HG03066 (cell line): ENCODE results near the gene FNTB.

Source experiments
- ATAC-seq: cut with Tn5 transposase; IDR thresholded peaks from one replicate; pipeline ENCODE4 v1.9.1; 2021; ENCODE audit warnings: low read depth; ENCODE audit not compliant: unreplicated experiment

FNTB gene

GRCh38 chr14:64973826-64974225, 12.9 kb upstream of the FNTB start:
- no peak for ATAC-seq

DNA sequence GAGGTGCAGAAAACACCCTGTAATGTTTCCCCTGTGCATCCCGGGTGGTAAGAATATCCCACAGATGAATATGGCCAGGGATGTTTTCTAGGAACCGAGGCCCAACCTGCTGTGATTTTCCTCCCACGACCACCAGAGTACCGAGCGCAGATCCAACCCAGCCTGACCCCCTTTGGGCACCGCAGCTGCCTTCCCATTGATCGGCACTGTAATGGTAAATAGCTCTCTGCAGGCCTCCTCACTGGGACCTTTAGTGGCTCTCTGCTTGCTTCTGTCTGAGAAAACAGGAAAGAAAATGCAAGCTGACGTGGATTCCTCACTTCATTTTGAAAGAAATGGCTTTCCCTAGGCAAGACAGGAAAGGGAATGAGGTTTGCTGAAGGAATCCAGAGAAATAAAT, 12.1 kb upstream of the FNTB start:
- no peak for ATAC-seq

GRCh38 chr14:64979336-64980074, 7.2 kb upstream of the FNTB start:
- ATAC-seq = no peak

DNA sequence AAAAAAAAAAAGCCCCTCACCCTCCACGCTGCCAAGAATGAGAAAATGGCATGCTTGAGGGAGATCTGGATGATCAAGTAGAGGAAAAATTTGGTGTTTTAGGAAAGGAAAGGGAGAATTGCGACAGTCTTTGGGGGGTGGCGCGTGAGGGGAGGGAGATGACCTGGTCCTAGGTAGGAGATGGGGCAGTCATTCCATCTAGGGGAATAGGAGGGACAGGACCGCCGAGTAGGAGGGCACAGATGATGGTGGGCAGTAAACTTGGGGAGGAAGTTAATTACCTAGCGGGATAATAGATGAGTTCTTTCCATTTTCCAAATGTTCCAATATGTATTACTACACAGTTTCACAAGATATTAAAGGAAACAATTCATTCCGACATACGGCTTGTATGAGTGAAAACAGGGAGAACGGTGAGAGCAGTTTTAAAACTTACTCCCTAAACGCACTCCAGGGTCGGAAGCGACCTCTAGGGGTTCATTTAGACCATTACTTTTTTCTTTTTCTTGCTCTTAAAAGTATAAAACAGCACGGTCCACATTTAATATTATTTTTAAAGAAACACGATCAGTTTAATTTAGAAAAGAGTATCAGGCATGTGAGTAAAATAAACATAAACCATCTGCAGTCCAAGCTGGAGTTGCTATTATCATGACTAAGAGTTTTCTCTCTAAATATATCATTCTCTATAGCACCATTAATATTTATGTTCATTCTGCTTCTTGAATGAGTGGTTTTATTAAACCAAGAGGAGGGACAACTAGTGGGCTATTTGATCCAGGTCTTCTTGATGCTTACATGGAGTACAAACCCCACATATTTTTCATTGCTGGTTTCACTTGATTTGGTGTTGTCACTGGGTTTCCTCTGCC, 3.0 kb upstream of the FNTB start:
- ATAC-seq = no peak

- no peak for ATAC-seq
Observed at GRCh38 chr14:64987438-64987767, 708 bp downstream of the FNTB start.

- no peak for ATAC-seq
Observed at GRCh38 chr14:64990296-64990695, 3.6 kb downstream of the FNTB start.

DNA sequence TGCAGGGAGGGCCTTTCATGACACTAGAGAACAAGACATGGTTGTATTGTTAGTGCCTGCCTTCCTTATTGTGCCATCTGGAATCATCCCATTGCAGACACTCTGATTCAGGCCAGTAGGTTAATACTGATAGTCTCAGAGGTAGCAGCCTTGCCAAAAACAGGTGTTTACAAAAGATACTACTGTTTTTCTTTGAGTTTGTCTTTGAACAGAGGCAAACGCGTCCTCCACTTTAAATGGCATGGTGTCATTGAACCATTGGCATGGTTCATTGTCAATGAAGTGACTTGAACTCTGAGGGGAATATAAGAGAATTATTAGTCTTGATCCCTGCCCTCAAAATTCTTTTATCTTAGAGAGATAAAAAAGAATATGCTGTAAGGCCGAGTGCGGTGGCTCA, 4.2 kb downstream of the FNTB start:
- no peak for ATAC-seq

DNA sequence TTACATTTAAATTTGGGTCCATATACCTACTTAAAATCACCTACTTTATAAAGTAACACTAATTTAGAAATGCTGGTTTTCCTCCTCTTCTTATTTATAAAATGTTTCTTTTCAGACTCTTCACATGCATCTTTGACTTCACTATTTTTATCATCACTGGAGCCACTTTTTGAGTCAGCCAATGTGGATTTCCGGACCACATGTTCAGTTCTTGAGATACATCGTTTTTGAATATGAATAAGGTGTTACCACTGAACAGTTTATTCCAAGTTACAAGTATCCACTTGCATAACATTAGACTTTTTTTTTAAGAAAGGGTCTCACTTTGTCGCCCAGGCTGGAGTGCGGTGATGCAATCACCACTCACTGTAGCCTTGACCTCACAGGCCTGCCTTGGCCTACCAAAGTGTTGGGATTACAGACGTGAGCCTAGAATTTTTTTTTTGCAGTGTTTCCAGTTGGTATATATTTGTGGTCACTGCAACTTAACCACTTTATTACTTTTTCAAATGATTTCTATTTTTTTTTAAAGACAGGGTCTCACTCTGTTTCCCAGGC, 5.7 kb downstream of the FNTB start:
- no peak for ATAC-seq

DNA sequence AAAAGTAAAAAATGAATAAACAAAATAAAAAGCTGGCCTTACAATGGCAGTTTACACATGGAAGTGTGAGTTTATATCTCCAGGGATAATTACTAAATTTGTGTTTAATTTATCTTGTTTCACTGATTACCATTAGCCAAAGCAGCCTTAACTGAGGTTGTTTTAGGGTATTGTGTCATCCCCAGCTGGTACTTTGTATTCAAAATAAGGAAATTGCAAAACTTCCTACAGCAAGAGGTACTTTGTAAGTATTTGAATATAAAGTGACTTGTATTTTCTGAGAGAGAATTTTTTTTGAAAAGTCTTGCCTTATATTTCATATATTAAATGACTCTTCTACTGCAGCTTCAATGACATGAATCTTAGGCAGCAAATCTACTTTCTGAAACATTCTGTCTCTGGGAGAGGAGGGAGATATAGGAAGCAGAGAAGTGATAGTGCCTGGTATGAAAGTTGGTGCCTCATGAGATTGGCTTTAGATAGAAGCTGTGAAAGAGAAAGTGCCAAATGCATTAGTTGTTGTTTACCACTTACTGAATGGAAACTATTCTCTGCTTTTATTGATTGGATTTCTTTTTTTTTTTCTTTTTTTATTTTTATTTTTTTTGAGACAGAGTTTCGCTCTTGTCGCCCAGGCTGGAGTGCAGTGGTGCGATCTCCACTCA, 6.7 kb downstream of the FNTB start:
- ATAC-seq = no peak

- ATAC-seq = no peak
Observed at GRCh38 chr14:64994540-64994939, 7.8 kb downstream of the FNTB start.

GRCh38 chr14:64995291-64995690, 8.6 kb downstream of the FNTB start:
- no peak for ATAC-seq

DNA sequence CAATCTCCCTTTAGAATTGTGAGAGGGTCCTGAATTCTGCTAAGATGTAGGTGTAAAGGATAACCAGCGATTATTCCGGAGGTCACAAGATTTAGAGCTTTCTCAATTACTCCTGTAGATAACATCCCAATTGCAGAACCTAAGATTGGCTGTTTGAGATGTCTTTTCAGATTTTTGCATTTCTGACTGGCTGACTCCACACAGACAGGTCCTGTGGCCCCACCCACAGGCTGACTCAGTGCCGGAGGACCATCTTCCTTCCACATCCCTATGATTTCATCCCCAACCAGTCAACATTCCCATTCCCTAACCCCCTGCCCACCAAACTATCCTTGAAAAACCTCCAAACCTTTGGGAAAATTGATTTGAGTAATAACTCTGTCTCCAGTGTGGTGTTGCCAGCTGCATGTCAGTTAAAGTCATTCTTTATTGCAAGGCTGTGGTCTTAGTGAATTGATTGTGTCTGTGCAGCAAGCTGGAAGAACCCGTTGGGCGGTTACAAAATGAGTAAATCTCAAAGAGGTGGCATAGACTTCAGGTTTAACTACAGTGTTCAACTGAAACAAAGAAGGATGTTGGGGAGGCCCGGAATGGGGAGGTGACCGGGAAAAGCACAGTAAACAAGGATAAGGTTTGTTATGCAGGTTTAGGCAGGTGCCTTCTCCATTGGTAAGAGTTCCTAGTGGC, 10.6 kb downstream of the FNTB start:
- ATAC-seq = no peak

DNA sequence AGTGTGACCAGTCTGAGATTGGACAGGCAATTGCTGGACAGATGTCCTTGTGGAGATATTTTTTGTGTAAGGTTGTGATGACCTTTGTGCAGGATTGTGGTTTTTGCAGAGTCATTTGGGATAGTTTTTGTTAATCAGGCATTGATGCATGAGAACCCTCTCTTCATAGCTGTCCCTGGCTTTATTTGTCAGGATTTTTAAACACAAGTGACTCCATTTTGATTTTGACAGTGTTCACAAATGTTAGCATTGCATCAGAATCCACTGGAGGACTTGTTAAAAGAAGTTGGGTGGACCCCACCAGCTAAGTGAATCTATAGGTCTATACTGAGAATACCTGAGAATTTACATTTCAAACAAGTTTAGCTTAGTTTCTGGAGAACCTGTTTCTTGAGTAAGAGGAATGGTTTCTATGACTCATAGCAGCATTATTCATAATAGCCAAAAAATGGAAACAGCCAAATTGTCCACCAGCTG, 11.8 kb downstream of the FNTB start:
- no peak for ATAC-seq

DNA sequence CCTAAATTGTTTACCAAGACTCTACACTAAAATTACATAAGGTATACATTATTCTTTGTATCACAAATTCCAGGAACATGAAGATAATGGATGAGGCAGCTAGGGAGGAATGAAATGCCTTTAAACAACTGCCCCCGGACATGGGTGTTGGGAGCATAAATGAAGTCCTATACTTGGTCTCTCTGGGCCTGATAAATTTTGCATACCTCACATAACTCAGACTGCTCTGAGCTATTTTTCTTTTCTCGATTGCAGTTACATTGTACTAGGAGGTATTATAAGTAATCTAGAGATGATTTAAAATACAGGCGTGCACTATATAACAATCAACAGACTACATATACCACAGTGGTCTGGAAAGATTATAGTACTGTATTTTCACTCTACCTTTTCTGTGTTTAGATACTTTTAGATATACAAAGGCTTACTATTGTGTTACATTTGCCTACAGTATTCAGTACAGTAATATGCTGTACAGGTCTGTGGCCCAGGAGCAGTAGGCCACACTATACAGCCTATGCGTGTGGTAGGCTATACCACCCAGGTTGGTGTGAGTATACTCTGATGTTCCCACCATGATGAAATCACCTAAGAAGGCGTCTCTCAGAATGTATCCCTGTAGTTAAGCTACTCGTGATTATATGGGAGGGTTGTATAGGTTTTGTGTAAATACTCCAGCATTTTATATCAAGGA, 14.3 kb downstream of the FNTB start:
- no peak for ATAC-seq

DNA sequence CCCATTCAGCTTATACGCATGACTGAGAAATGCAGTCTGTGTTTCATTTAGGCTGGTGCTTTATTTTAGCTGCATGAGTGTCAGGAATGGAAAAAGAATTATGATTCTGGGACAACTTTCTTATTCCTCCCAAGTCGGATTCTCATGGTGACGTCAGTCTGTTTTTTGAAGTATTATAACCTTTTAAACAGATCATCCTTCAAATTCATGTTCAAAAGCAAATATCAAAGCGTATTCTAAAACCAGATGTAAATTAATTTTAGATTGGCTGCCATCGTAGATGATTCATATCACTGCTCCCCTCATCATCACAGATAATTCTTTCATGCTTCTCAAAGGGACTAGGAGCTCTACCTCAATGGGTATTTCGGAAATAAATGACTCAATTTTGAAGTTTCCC, 15.0 kb downstream of the FNTB start:
- ATAC-seq = no peak

- ATAC-seq = no peak
Observed at GRCh38 chr14:65002586-65003210, 16.0 kb downstream of the FNTB start.

- no peak for ATAC-seq
Observed at GRCh38 chr14:65003394-65003793, 16.7 kb downstream of the FNTB start.

- ATAC-seq = no peak
Observed at GRCh38 chr14:65006261-65006721, 19.6 kb downstream of the FNTB start.

DNA sequence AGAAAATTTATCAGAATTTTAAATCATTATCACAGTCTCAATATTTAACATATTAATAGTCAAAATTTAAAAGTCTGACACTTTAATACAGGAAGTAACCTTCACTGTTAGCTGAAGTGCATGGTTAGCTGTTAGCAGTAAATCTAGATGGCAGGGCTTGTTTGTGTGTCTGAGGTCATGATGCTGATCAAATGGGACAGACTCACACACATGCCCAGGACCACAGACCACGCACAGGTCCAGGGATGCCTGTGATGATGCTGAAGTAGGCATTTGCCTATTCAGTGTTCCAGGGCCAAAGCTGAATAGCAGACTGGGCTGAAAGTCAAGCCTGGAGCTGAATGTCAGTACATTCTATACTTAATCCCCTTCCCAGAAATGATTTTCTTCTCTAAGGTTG, 20.5 kb downstream of the FNTB start:
- ATAC-seq = no peak
